Muscle of arm (tissue), 12 donors: ENCODE data around the gene EIF1AD. TPM values are rescaled to one million over a fixed set of nuclear protein-coding genes. Genes with fewer than 3 reads are reported as not detected.
A peak's percentile ranks its signal among the peaks of the same experiment; 100 is the strongest.

ENCODE experiments used
- DNase-seq: peaks from one replicate; pipeline ENCODE4 v3.0.0-alpha.2; 2013
- polyA plus RNA-seq, 12 donors: library from polyadenylated mRNA; unstranded; fragments of 120-200 nt; gene quantifications; one replicate each; pipeline ENCODE4 v1.2.1, GENCODE V29; 2013; ENCODE audit not compliant: insufficient read length in 12 of 12

Gene EIF1AD
- polyA plus RNA-seq, 12 donors, result 13.9 to 21.6 (median 20.3) TPM; not detected in 1

DNA sequence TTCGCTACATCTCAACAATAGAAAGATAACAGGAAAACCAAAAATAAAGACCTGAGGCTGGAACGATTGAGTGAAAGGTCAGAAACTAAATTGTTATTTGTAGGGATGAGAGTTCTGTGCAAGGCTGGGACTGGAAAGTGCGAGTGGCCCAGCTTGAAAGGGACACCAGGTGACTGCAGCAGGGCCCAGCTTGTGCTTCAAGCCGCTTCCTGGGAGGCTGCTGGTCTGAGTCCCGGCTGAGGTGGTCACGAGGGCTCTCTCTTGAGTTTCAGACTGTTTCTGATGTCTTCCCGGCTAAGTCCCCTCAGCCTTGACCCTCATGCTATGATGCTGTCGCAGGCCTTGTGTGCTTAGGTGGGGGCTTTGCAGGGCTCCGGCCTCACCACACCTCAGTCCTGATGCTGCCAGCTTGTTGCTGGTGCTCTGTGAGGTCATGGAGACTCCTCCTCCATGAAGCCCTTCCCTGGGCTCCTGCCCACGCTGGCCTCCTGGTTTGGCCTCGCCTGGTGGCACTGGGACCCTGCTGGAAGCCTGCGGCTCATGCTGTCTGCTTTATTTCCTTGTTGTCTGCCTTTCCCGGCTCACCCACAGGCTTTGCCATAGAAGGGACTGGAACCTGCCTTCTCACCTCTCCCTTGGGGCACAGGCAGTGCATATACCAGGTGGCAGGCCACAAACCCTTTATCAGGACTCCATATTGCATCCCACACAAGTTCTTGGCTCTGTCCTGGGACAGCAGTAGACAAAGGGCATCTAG, 4.4 kb upstream of the EIF1AD start:
- no peak for DNase-seq

DNA sequence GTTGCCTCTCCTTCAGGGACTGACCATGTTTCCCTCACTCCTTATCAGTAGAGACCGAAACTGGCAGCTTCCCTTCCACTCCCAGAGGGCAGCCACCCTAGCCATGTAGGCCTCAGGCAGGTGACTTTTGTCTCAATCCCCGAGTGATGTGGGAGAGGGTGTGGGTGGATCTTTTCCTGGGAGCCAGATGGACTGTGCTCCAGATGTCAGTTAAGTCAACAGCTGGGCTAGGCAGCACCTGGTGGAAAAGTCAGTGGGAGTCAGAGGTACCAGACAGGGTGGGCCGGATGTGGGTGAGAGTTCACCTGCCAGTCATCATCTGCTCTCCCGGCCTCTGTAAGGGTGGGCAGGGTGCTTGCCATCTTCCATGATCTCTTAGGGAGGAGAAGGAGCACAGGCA, 2.2 kb upstream of the EIF1AD start:
- DNase-seq, result no peak

DNA sequence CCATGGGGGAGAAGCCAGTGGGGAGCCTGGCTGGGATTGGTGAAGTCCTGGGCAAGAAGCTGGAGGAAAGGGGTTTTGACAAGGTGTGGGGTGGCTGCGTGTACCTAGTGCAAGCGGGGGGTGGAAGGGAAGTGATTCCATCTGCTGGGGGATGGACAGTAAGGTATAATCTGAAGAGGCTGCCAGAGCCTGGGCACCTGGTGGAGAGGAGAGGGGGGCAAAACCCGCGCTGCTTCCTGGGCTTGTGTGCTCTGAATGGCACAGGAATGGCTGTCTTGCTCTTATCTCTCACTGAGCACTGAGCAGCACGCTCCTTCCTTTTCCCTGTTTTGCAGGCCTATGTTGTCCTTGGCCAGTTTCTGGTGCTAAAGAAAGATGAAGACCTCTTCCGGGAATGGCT, 1.3 kb upstream of the EIF1AD start:
- no peak for DNase-seq

DNA sequence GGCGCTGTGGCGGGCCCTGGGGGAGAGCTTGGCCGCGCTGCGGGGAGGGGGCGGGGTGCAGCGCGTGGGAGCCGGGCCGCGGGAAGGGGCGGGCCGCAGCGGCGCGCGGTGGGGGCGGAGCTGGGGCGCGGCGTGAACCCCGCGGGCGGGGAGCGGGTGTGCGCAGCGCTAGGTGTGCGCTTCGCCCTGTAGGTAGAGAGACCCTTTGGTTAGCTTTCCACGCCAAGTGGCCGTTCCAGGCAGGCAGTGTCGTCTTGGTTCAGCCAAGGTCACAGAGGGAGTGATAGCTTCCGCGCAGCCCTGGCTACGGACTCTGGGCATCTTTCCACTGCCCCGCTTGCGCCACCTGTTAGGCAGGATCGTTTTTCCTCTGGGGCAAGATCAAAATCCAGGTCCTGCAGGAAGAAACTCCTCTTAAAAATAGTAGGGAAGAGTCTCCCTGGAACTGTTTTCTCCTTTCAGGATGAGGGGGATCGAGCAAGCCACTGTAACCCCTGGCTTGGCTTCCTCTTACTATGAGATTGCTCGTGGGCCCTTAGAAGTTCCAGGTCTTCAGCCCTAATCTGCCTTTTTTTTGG, 780 bp upstream of the EIF1AD start:
- no peak for DNase-seq

DNA sequence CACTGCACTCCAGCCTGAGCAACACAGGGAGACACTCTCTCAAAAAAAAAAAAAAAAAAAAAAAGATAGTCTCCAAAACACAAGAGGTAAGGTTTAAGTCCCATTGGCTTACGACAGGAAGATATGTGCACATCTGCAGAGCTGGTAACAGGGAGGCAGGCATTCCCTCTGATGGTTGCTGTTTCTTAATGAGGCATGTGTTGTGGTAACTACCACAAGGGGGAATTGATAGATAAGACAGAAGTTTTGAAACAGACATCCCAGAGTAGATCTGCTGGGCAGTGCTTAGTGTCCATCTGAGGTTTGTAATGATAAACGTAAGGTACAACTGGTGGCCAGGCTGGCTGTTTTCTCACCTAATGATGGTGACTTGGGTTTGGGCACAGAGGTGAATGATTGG, 4.7 kb downstream of the EIF1AD start:
- DNase-seq, result no peak

DNA sequence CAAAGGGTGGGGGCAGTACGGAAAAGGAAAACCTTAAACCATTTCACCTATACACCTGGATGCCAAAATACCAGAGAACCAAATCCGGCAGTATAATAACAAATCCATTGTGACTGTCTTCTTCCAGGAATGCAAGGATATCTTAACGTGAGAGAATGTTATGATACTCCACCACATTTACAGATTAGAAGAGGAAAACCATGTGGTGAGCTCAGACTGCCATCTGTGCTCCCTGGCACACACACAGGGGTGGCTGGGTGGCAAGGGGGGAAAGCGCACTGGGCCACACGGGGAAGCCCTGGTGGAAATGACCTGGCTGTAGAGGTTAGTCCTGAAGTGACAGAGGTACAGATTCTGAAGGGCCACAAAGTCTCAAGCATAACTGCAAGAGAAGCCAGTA, 9.9 kb downstream of the EIF1AD start:
- no peak for DNase-seq

DNA sequence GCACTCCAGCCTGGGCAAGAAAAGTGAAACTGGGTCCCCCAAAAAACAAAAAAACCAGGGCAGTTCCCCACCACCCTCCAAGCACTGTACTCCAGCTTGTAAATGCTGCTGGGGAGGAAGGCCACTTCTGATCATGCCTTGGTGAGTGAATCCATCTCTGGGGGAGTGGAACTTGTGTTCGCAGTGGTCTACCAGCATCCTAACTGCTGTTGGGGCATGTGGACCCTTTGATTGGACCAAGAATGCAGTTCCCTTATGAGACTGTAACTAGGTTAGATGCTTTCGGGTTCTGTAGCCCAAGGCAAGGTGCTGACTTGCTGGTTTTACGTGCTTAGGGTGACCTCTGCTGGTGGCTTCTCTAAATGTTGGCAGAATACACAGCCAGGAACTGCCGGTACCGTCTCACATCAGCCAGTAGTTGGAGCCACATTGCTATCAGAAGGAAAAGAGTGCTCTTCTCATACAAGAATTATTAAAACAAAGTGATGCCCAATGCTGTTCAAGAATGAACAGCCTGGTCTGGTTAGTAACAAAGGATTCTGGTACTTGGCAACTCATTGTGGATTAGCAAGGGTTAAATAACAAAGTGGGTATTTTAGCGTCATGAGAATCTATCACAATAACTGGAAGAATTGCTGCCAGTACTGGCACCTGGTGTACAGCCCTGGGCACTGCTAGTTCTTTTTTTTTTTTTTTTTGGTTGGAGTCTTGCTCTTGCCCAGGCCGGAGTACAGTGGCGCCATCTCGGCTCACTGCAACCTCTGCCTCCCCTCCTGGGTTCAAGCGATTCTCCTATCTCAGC, 13.0 kb downstream of the EIF1AD start:
- peak; percentile 95 for DNase-seq

DNA sequence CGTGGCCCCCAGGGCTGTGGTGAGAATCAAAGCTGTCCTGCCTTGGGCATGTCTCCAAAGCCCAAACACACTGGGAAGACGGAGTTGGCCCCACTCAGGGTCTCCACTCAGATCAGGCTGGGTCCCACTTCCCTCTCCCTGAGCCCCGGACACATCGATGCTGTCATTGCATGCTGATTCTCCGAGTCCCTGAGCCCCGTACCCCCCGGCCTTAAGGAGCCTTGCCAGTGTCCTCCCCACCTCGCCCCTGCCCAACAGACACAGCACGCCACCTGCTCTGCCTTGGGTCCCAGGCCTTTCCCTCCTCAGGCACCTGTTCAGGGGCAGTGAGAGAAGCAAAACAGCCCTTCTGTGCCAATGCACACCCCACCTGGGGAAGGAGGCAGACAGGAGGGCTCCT, 14.6 kb downstream of the EIF1AD start:
- no peak for DNase-seq

DNA sequence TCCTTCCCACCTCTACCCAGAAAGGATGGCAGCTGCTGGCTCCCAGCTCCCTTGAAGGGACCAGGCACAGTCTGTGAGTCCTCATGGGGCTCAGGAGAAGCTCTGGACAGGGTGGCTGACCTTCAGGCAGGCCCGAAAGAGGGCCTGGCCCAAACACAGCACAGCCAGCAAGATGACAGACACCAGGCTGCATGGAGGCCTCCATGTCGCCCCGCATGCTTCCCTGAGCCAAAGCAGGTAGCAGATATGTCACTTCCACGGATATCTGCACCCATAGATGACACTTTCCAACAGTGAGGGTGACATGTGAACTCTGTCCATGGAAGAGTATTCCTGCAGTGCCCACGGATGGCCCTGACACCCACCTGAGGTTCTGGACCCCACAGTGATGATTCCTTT, 18.4 kb downstream of the EIF1AD start:
- DNase-seq, result no peak

DNA sequence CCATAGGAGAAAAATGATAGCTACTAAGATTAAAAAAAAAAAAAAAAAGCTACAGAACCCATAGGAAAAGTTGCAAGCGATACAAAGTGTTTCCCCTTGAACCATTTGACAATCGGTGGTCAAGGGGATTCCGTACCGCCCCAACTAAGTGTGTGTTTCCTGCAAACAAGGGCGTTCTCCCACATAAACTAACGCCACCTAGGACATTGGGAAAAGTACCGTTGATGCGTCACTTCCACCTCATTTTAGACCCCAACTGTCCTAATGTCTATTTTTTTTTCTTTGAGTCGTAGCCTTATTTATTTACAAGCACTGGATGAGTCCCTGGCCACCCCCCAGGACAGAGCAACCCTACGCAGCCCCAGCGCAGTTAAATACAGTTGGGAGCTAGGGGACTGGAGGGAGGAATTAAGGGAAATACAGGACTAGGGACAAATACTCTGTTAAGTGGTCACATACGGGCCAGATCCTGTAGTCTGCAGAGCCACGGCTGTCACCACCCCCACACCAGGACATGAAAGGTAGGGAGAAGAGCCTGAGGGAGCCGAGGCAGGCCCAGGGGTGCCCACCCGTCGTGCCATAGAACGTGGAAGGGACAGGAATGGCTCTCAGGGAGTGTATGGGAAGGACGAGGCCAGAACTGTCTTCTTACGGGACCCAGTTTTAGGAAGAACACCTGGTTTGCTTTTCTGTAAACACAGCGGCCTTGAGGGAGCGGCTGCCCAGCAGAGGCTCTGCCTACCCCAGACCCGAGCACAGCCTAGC, 19.0 kb downstream of the EIF1AD start:
- DNase-seq, result no peak

DNA sequence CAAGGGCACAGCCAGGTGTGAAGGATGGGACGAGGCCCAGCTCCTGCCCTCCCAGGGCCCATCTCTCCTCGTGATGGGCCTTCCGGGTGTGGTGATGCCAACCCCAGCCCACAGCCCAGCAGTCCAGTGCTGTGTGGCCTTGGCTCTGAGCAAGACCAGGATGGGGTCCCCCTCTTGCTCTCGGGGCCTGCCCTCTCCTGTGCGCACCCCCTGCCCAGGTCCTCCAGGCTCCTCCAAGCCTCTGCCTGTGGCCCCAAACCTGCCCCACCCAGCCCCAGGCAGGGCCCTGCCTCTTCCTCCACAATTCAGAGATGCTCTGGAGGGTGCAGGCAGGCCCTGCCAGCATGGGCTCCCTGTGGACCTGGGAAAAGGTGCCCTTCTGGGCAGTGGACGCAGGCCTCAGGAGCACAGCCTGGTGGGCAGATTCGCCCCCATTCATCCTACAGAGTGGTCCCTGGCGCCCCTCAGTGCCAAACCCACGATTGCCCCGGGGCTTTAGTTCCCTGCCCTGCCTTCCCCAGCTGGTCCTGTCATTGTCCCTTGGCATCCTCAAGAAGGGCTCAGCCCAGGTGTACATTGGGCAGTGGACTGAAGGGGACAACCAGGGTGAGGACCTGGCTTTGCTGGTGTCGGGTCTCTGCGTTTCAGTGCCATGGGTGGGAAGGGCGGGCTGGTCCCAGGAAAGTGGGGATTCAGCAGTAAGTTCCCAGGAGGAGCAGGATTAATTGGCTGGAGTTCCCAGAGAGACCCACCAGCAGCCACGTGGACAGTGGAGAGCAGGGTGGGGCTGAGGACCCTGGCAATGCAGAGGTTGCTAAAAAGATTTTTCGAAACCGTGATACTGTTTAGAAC, 19.8 kb downstream of the EIF1AD start:
- DNase-seq, result no peak

DNA sequence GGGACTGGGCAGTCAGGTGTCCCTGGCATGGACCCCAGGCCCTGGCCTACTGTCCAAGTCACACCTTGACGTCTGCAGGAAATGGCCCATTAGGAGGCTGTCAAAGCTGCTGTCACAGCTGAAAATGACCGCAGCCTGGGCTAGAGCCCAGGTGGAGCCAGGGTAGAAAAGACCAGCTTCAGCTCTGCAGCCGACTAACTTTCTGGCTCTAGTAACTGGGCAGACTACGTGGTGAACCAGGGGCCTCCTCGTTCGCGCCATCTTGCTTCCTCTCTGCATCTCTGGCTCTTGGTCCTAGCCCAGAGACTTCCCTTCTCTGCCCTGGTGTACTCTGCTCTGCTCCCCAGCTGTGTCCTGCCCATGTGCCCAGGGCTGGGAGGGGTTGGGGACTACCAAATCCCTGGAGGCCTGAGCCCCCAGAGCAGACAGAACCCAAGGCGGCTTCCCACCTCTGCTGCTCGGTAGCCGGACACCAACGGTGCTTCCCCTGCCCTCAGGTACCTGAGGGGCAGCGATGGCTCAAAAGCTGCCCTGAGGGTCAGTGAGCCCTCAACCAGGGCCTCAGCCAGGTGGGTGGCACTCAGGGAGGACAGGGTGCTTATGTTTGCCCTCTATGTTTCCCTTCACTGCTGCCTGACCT, 20.7 kb downstream of the EIF1AD start:
- DNase-seq, result no peak

DNA sequence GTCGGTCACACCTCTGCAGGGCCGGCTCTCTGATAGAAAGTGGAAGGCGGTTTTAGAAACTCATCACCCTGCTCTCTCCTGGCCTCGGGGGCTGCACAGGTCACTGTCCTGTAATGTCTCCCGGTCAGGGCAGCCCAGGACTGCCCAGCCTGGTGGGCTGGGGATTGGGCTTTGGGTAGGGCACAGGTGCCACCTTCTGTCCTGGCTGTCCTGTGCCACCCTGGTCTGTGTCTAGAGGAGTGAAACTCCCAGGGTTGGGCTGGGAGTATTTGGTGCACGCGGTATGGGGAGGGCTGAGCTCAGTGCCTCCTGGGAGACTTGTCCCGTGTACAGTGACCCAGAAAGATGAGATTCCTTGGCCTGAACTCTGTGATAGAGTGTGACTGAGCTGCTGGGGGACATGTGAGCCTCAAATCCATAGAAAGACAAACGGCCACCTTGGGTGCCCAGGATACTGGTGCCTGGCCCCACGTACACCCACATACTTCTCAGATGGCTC, 22.6 kb downstream of the EIF1AD start:
- DNase-seq, result no peak

DNA sequence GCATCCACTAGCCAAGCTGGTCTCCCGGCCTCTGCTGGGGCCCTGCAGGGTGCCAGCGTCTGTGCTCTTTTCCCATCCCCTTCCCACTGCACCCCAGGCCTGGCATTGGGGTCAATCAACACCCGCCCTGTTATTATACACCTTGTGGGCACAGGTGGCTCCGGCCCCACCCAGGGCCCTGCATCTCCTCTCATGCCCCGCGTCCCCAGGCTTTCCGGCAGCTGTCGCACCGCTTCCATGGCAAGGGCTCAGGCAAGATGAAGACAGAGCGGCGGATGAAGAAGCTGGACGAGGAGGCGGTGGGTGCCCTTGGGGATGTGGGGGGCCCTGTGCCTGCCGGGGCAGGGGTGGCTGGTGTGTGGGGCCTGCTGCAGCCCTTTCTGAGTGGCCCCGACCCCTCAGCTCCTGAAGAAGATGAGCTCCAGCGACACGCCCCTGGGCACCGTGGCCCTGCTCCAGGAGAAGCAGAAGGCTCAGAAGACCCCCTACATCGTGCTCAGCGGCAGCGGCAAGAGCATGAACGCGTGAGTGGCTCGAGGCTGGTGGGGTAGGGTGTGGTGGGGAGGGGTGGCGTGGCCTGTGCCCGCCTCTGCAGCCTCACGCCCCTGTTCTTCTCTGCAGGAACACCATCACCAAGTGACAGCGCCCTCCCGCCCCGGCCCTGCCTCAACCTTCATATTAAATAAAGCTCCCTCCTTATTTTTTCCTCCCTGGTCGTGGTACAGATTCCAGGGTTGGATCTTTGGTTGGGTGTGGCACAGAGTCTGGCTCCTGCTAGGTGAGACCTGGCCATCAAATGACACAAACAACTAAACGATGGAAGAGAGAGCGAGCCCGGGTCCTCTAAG, 23.3 kb downstream of the EIF1AD start:
- DNase-seq, result no peak

DNA sequence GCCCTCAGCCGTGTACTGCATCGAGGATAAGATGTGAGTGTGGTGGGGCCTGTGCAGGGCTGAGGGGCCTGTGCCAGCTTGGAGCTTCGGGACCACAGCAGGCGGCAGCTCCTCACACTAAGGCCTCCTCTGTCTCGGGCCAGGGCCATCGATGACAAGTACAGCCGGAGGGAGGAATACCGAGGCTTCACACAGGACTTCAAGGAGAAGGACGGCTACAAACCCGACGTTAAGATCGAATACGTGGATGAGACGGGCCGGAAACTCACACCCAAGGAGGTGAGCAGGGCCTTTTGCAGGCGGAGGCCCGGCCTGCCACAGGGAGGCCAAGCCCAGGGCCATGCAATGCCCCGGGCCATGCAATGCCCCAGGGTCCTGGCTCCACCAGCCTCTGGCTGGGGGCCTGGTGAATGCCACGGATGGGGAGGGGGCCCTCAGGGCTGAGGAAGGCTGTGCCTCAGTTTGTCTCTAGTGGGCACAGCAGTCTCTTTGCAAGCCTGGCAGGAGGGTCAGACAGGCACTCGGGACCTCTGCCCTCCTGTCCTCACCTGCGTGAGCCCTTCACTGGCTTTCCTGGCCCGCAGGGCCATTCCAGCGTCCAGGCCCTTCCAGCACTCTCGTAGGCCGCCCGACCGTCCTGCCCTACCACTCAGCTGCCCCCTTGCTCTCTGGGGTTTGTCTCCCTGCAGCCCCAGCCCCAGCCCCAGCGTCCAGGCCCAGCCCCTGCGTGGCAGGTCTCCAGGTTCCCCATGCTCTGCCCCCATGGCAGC, 24.2 kb downstream of the EIF1AD start:
- DNase-seq, result no peak

DNA sequence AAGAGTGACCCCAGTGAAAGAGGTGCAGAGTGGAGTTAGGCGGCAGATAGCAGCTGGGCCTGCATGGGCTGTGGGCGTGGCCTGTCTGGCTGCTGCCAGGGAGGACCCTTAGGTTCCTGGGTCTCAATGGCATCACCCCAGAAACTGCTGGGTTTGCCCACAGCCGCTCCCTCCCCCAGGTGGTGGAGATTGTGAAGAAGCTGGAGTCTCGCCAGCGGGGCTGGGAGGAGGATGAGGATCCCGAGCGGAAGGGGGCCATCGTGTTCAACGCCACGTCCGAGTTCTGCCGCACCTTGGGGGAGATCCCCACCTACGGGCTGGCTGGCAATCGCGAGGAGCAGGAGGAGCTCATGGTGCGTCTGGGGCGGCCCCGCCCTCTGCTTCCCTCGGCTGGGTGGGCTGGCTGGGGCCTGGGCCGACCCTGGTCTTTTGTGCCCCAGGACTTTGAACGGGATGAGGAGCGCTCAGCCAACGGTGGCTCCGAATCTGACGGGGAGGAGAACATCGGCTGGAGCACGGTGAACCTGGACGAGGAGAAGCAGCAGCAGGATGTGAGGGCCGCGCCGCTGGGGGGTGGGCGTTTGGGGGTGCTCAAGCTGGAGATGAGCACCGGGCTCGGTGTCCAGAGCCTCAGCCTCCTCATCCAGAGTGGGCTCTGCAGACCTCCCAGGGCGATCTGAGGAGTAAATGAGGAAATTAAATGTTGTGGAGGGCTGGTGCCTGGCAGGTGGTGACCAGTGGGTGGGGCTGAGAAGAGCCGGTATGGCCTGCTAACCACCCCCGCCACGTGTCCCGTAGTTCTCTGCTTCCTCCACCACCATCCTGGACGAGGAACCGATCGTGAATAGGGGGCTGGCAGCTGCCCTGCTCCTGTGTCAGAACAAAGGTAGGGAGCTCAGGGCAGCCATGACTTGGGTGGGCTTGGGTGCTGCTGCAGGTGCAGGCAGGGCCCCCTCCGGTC, 25.5 kb downstream of the EIF1AD start:
- no peak for DNase-seq

DNA sequence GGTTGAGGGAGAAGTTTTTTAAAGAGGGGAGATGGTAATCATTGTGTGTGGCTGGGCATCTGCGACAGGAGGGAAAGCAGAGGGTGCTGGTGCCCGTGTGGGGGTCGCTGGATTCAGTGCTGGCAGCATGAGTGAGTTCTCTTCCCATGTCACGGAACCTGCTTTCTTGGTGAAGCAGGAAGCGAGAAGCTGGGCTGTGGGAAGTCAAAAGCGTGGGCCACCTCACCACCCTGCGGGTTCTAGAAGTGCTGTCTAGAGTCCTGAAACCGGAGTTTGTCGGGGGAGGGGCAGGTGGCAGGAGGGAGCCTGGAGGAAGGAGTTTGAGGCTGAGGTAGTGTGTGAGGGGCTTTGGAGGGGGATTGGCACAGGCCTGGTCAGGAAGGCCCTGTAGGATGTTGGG, 26.2 kb downstream of the EIF1AD start:
- DNase-seq, result no peak
